Stimulated activated CD4-positive, alpha-beta T cell treated with anti-CD3 and anti-CD28 coated beads, Interleukin-15, amount 100 ng/mL, for 48 hours (primary cell): ENCODE results near the gene CDC42BPB.

ENCODE experiments used
- DNase-seq, 2 donors: peaks; one replicate each; pipeline ENCODE4 v3.0.0-alpha.2; 2020; ENCODE audit warnings: low read depth in 2 of 2

The CDC42BPB gene

DNA sequence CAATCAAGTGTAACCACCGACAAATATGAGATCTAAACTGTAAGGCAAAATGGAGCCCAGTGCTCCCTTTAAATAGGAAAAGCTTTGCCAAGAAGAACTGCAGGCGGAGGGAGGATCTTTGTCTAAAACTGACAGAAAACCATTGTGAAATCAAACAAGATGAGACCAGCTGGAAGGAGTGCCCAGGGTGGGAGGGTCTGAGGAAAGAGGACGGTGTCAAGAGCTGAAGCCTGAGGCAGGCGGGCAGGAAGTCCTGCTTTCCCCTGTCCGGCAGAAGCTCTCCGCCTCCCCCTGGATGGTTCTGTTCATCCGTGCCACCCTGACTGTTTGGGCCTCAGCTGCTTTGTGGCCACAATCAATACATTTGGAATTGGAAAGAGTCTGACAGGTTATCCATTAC is 37.5 kb downstream of the CDC42BPB start:
- DNase-seq = no peak

DNA sequence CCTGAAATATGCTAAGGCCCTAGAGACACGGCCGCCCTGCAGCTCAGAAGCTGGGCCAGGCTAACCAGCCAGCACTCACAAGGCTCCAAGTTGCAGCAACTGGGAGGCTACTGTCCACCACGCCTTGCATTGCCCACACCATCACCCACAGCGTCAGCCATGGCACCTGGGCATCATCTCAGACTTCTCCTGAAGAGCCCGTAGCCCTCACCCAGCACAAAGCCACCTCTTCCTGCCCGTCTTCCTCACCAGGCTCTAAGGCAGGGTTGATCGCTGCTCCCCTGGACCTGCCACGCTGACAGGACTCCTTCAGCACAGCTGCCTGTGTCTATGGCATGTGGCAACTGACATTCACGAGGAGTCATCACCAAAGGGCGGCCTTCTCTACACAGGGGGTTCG is 38.1 kb downstream of the CDC42BPB start:
- DNase-seq = no peak

DNA sequence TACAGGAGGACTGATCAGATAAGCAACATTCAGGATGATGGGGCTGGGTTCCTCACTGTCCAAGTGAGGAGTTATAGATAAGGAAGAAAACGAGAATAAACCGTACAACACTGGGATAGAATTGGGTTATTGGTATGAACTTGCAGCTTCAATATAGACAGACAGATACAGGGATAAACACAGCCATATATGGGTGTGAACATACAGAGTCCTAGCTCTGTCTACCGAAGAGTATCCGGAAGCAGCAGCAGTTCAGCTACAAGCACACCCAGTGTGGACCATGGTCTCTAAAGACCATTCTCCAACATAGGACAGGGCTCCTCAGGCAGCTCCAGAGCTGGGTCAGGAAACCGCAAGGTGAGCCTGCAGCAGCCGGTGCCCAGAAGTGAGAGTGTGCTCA is 40.8 kb downstream of the CDC42BPB start:
- no peak for DNase-seq

DNA sequence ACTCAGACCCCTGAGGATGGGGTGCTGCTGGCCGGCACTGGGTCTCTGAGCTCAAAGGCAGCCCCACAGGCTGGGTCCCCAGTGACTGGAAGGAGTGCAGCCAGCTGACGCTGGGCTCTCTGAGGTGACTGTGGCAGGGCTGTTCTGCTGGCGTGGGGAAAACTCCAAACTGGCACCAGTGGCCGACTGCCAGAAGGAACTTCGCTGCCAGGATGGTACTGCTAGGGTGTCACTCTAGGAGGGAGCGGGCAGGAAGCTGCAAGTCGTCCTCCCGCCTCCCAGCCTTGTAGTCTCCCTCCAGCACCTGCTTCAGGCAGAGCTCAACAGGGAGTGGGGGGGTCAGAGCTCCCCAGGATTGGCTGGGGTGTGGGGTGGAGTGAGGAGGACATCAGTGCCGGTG is 41.3 kb downstream of the CDC42BPB start:
- DNase-seq = no peak

DNA sequence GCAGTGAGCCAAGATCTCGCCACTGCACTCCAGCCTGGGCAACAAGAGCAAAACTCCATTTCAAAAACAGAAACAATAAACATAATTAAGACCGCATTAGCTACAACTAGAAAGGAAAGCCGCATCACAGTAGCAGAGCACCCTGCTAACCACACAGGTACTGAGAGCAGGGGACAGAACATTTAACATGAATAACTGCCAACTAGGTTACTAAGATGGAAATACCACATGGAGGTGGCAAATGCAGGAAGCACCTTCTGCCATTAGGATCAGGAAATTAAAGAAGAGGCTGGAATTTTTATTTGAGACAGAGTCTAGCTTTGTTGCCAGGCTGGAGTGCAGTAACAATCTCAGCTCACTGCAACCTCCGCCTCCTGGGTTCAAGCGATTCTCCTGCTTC is 41.9 kb downstream of the CDC42BPB start:
- DNase-seq = no peak

DNA sequence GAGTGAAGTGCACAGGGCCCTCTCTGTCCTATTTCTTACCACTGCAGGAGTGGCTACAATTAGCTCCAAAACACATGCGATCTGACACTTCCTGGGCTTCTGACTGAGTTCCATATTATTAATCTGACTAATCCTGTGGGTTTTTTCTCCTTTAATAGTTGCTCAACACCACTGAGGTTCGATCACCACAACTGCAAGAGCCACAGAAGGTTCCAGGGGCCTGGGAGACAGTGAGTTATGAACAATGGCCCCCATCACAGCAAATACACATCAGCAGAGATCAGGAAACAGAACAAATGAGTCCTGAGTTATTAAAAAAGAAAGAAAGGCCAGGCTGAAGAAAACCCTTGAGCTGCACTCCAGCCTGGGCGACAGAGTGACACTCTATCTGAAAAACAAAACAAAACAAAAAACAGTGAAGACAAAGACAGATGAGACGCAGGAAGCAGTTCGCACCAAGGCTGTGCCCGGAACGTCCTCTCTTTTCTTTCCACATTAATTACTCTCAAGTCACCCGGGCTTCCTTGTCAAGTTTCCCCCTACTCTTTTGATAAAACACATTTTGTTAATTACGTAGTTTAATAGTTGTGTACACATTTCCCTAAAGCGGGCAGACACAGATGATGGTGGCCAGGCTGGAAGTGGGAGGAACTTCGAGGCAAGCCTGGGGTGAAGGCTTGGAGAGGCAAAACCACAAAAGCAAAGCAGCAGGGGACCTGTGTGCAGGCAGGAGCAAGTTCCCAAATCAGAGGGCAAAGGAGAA is 42.7 kb downstream of the CDC42BPB start:
- no peak for DNase-seq

DNA sequence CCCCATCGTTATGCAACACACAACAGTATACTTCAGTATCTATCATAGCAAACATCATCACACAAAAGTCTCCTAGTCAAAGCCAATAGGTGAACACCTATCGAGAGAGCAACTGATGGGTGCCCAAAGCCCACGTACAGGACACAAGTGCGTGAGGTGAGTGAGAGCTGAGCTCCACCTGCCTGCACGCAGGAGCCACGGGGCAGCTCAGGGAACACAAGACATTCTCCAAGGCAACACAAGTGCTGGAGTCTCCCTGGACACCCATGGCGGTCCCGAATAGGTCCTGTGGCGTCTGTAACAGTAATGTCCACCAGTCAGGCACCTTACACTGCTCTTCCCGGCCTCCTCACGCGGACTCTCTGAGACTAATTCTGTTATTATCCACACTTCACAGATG is 44.3 kb downstream of the CDC42BPB start:
- no peak for DNase-seq

DNA sequence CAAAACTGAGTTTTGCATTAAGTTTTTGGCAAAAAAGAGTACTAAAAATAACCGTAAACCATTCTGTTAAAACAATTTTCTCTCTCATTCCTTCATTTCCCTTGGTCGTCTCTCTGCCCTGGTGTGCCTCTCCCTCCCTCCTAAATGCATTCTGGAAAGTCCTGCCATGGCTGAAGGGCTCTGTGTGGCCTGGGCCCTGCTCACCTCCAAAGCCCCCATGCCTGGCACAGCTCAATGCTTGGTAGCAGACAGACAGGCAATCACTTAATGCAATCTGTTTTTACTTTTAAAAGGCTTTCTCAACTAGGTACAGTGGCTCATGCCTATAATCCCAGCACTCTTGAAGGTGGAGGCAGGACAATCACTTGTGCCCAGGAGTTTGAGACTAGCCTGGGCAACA is 47.8 kb downstream of the CDC42BPB start:
- no peak for DNase-seq

DNA sequence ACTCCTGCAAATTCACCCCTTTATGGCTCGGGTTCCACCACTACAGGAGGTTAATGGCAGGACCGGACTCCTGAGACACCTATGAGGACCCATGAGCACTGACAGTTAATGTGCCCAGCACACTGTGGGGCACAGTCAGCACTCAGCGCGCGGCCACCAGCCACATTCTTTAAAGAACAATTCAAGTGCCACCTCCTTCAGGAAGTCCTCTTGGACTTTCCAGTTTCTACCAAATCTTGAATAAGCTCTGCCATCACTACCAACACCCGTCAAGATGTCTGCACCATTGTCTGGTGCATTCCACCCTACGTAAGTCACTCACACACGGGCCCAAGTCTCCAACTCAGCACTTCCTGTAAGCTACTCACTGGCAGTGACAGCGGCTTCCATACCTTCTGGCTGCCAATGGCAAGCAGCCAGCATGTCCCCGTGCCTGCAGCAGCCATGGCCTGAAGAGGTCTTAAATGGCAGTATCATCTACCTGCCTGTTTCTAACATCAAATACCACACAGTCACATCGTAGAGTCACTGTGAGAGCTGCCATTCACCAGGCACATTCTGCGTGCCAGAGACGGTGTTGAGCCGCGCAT is 48.5 kb downstream of the CDC42BPB start:
- no peak for DNase-seq

DNA sequence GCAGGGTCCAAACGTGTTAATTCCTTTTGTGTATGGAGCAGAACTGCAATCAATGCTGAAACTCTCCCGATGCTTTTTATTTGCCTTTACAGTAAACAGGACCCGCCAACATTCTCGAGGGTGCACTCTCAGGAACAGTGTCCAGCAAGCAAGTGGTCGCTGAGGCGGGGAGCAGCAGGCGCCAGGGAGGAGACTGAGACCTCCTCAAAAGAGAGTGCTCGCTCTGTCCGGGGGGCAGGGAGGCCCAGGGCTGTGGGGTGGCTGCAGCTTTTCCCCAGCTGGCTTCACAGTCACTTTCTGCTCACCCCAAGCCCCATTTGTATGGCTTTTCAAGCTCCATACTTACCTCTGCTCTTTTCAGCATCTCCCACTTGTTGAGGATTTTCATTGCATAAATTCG is 49.2 kb downstream of the CDC42BPB start:
- no peak for DNase-seq

DNA sequence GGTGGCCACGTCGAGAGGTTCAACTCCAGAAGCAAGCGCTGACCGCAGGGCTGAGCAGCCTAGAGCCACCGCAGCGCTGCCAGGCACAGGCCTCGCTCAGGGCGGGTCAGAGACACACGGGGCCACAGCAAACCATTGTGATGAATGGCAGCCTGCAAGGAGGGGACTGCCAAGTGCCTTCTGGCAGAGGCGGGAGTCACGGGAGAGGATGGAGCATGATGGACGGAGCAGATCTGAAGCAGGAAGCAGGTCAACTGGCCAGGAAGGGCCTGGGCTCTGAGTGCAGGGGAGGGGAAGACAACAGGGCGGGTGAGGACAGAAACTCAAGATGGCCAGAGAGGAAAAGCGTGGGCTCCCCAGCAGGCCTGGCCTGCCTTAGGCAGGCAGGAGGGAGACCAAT is 49.8 kb downstream of the CDC42BPB start:
- DNase-seq = no peak

DNA sequence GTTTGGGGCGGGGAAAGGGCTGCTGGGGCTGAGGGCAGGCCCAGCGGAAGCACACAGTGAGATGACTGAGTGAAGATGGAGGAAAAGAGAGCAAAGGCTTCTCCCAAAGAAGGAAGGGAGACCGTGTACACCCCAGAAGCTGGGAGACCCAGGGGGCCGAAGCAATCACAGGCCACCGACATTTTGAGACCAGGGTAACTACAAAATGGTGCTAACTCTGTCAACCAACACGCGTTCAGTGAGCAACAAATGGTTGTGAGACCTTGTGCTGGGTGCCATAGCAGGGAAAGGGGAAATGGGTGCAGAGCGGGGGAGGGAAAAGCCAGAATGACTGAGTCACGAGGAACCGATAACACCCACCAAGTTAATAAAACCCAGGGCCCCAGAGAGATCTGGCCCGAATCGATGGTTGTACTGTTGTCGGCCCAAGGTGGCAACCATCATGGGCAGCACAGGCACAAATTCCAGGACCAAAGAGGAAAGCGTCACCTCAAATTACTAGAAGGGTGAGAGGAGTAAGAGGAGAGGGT is 50.3 kb downstream of the CDC42BPB start:
- no peak for DNase-seq

DNA sequence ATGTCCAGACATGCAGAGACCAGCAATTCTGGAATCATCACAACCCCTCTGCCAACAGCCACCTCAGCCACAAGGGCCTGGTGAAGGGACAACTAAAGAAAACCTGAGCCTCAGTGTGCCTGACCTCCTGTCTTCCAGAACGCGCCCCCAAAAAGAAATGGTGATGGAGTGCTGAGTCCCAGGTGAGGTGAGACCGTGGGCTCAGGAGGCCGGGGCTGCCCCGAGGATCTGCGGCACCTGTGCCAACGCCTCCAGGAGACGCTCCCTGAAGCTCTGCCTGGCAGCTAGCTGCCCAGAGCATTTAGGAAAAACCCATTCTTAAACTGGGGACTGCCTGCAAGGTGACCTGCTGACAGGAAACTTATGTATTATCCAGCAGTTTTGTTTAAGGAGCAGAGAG is 51.2 kb downstream of the CDC42BPB start:
- DNase-seq = no peak

DNA sequence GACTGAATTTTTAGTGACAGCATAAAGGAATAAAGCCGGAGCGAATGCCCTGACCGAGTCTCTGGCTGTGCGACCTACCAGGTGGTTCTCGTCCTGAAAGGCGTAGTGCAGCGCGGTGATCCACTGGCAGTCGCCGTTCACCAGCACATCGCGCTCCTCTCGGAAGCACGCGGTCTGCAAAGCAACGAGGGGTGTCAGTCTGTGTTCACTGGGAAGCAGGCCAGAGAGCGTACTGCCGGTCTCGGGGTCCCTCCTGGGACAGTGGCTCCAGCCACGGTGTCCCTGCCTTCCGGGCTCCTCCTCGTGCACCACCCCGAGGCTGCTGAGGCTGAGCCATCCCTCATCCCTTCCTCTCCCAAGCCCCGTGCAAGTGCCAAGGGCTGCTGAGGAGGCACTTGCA is 53.5 kb downstream of the CDC42BPB start:
- DNase-seq = no peak

DNA sequence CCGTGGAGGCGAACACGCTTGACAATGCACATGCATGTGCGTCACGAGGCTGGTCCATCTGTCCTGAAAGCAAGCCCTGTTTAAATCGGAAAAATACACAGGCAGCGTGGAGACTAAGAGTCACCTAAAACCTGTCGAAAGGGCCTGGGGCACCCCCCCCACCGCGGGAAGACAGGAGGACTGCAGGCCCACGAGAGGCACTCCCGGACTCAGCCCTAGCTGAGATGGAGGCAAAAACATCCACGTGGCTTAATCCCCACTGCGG is 54.1 kb downstream of the CDC42BPB start:
- DNase-seq = no peak

DNA sequence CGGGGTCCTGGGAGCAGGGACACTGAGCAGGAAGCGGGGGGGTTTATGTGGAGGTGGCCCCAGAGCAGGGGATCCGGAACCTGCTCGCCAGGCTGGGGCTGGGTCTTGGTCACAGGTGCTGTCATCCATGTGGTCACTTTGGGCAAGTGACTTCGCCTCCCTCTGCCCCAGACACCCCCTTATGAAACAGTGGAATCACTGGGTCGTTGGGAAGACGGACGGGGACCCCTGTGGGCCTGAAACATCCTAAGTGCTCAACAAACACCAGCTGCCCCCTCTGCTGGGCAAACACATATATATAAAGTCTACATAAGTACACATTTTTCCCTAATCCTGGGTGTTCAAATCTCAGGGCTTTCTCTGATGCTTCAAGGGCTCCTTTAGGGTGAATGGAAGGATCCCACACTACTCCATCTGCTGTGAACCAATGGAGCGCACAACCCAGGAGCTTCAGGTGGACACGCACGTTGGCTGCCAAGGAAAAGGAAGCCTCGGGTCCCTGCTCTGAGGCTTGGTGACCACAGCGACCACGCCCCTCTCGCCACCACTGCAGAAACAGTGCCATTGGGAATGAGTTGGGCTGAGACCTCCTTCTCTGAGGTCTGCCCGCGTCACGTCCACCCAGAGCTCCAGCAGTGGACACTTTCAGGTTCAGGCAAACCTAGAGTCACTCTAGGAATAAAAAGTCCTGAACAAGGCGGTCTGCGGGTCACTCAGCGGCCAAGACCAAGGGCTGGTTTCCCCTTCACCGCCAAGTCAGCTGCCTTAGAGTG is 54.6 kb downstream of the CDC42BPB start:
- DNase-seq = no peak

DNA sequence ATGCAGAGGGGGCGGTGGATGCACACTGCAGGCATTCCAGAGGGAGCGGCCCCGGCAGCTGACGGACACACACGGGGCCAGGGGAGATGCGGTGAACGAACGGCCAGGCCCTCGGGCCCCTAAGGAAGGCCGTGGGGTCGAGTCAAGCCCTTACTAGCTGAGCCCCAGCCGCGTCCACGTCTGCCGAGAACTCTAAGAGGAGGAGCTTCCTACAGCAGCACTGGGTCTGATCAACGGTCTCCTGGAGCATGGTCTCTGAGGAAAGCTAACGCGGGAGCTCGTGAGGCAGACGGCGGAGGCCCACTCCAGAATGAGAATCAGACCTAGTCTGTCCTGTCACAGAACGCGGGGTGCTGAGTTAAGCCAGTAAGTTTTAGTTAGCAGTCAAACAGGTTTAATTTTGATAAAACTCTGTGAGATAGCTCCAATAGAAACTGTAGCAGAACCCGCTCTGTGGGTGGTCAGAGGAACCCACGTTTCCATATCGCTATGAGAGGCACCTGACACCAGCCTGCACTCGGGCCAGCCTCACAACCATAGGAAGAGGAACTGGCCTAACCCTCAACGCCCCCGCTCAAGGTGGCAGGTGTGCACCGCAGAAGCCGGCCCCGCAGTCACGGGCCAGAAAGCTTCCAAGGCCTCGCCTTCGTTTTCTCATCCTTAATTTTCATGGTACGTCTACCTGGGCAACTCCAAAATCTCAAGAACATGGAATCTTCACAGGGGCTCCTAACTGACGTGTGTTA is 55.5 kb downstream of the CDC42BPB start:
- DNase-seq = no peak

DNA sequence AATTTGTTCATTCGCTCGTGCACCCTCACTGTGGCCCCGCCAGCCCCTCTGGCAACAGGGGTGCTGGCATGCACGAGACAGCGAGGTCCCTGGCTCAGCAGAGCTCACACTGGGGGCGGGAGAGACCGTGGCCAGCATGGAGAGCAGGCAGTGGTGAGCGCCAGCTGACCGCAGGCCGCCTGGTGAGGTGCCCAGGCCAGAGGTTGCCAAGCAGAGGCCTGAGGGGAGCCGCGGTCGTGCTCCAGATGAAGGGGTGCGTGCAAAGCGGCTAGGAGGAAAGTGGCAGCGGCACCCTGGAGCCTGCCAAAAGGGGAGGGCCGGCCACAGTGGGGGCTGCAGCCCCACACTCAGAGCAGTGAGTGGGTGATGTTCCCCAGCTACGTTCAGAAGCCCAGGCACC is 56.1 kb downstream of the CDC42BPB start:
- no peak for DNase-seq

DNA sequence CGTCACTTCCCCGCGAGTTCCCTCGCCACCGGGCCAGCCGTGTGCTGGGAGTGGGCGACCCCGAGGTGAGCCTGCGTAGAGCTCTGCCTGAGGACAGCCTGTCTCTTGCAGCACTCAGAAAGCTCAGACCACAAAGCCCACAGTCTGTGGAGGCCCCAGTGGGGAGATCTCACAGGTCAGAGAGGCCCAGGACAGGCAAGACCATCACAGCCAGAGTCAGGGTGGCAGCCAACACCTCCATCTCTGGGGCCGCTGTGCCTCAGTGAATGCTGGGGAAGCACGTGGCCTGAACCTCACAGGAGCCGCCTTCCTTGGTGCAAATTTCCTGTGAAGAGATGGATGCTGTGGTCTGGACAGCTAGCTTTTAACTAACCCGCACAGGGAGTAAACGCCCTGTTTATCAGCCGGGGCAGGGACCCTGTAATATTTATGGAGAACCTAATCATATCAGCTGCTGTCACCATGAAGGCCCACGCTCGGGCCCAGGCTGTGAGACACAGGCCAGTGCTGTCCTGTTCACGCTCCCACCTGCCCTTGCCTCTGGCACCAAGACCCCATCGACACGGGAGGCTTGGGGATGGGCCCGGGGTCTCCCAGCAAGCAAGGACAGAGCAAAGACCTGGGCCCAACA is 56.9 kb downstream of the CDC42BPB start:
- no peak for DNase-seq

DNA sequence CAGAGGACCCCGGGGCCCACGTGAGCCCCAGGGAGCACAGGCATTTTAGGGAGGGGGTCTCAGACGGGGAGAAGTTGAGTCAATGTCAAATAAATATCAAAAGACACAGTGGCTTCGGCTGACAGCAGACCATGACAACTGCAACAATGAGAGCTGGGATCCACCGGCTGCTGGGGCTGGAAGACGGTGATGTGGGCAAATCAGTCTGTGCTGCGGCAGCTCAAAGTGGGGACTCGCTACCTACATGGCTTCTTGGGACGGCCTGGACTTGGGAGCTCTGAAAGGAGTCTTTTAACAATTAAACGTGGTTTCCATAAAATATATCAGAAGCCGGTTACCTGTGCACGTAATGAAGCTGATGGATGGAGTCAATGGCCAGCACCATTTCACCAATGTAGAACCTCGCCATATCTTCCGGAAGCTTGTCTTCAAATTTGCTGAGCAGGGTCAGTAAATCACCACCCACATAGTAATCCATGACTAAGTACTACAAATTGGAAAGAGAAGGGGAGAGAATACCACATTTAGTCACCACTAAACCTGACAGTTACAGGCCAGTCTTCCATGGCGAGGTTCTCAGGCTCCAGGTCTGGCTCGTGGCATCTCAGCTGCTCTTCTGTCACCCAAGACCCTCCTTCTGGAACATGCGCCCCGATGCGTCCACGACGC is 58.0 kb downstream of the CDC42BPB start:
- no peak for DNase-seq

DNA sequence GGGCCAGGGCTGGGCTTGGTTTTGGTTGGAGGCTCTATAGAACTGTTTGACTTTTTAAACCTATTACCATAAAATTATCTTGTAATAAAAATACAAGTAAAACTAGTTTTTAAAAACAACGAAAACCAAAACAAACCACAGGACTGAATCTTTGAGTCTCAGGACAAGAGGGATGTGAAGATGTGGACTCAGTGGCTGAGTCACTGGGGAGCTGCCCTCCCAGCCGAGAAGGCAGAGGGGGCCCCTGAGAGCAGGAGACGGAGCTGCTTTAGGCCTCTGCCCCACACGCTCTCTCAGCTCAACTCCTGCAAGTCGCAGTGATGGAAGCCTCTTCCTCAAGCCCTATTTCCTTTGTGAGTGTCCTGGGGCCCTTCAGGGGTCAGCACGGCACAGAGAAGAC is 59.0 kb downstream of the CDC42BPB start:
- no peak for DNase-seq
